Upper lobe of left lung (tissue), 6 donors: ENCODE measurements around the gene XPO5. TPM values are rescaled to one million over a fixed set of nuclear protein-coding genes. Genes with fewer than 3 reads are reported as not detected.

Source experiments
- ATAC-seq, 2 donors: fragments of 200-7000 bp; cut with Tn5 transposase; one replicate each; pipeline ENCODE4 v1.9.1; 2022; ENCODE audit warnings: mild to moderate bottlenecking in 2 of 2, moderate library complexity in 2 of 2; ENCODE audit not compliant: low FRiP score in 2 of 2
- DNase-seq, 2 donors: peaks; one replicate each; pipeline ENCODE4 v3.0.0-alpha.2; 2019 to 2020
- H3K27ac ChIP-seq, 4 donors: fragments of 200-600 bp; sonication (generic); one replicate each; pipeline ENCODE4 v1.5.1; 2016 to 2019
- H3K27me3 ChIP-seq, 4 donors: fragments of 200-600 bp; sonication (generic); one replicate each; pipeline ENCODE4 v1.5.1; 2017 to 2019
- H3K36me3 ChIP-seq, 4 donors: fragments of 200-600 bp; sonication (generic); one replicate each; pipeline ENCODE4 v1.5.1; 2016 to 2019
- H3K4me1 ChIP-seq, 4 donors: fragments of 200-600 bp; sonication (generic); one replicate each; pipeline ENCODE4 v1.5.1; 2018 to 2019
- H3K4me3 ChIP-seq, 4 donors: fragments of 200-600 bp; sonication (generic); one replicate each; pipeline ENCODE4 v1.5.1; 2017 to 2019; ENCODE audit warnings: mild to moderate bottlenecking in 2 of 4, moderate library complexity in 1 of 4
- H3K9me3 ChIP-seq, 4 donors: fragments of 200-600 bp; sonication (generic); one replicate each; pipeline ENCODE4 v1.5.1; 2018 to 2019
- CTCF ChIP-seq, 6 experiments: fragments of 450-650 bp in 4 of 6; fragments of 200-600 bp in 2 of 6; sonication (generic) in 2 of 6; IDR thresholded peaks; one replicate each; pipeline ENCODE4 v1.5.1; 2016 to 2019; ENCODE audit warnings: antibody characterized with exemption in 6 of 6
- EP300 ChIP-seq, 4 donors: sonication (generic); formaldehyde crosslinking; IDR thresholded peaks; one replicate each; pipeline ENCODE4 v1.5.1; 2017; ENCODE audit warnings: antibody characterized with exemption in 4 of 4, control low read depth in 2 of 4
- POLR2A ChIP-seq, 4 donors: fragments of 450-650 bp; IDR thresholded peaks; one replicate each; pipeline ENCODE4 v1.5.1; 2016 to 2017; ENCODE audit warnings: antibody characterized with exemption in 4 of 4, mild to moderate bottlenecking in 2 of 4
- POLR2AphosphoS5 ChIP-seq, 2 donors: sonication (generic); formaldehyde crosslinking; IDR thresholded peaks; one replicate each; pipeline ENCODE4 v1.5.1; 2017; ENCODE audit warnings: antibody characterized with exemption in 2 of 2
- WGBS, 2 donors: methylation state at CpG; one replicate each; pipeline ENCODE4 v1.1.5; 2017 to 2018; 5-methylcytosine and 5-hydroxymethylcytosine counted together
- total RNA-seq, 6 donors: library from RNA; depleted of rRNA in 4 of 6; stranded (reverse); fragments of >200 nt in 4 of 6; gene quantifications; one replicate each; pipeline versions ENCODE4 v1.1.0 to v1.2.1, GENCODE V29; 2016 to 2021
- donor health status: DM: no; HTN: no; CAD: no; lungs with moderate emphysema.
- donor health status: DM: no; HTN: yes; CAD: no; lungs with severe emphysema.

The XPO5 gene
- total RNA-seq, 6 donors from 2014 or later: 17.9 to 48.2 (median 25.1) TPM

- Histone ChIP-seq H3K27me3 (no peaks in the 10 kb centered on the region), H3K4me1 (no peaks in the 10 kb centered on the region), H3K27ac (no peak overlapping the region), H3K9me3 (no peaks in the 10 kb centered on the region), H3K36me3 (peaks cover 3 to 66% (median 47%) of the 10 kb centered on the region in 4 donors), H3K4me3 (no peak overlapping the region)
- 97% methylated on average over 5 of the region's 5 CpGs for WGBS, 2 donors
- DNase-seq: no peak
- TF ChIP-seq EP300 (IDR thresholded peaks at IDR 0.05) (no peak), CTCF (IDR thresholded peaks at IDR 0.05) (no peak), POLR2A (IDR thresholded peaks at IDR 0.05) (no peak)
- ATAC-seq: no peak
Observed at GRCh38 chr6:43588194-43588593, 12.4 kb upstream of the XPO5 start.

- no peak overlapping the region for H3K27ac ChIP-seq
- no peaks in the 10 kb centered on the region for H3K4me1 ChIP-seq
- no peaks in the 10 kb centered on the region for H3K9me3 ChIP-seq
- TF ChIP-seq POLR2A (IDR thresholded peaks at IDR 0.05) (no peak), EP300 (IDR thresholded peaks at IDR 0.05) (no peak), CTCF (IDR thresholded peaks at IDR 0.05) (no peak), POLR2AphosphoS5 (IDR thresholded peaks at IDR 0.05) (no peak)
- ATAC-seq (no peak), DNase-seq (no peak)
- peaks cover 3 to 73% (median 46%) of the 10 kb centered on the region in 4 donors for H3K36me3 ChIP-seq
- WGBS, 2 donors: 84 to 88% methylated on average over 7 of the region's 7 CpGs
- no peak overlapping the region for H3K4me3 ChIP-seq
- H3K27me3 ChIP-seq: no peaks in the 10 kb centered on the region
Observed at GRCh38 chr6:43584892-43585570, 9.2 kb upstream of the XPO5 start.

- peaks cover 3 to 55% (median 33%) of the 10 kb centered on the region in 4 donors for H3K36me3 ChIP-seq
- peaks cover 0 to 15% (median 8%) of the 10 kb centered on the region in 4 donors for H3K4me1 ChIP-seq
- DNase-seq: no peak
- no peaks in the 10 kb centered on the region for H3K27me3 ChIP-seq
- H3K27ac ChIP-seq: no peak overlapping the region
- no peak overlapping the region for H3K4me3 ChIP-seq
- no peaks in the 10 kb centered on the region for H3K9me3 ChIP-seq
- ATAC-seq: no peak
- TF ChIP-seq CTCF (IDR thresholded peaks at IDR 0.05): no peak
- TF ChIP-seq POLR2AphosphoS5 (IDR thresholded peaks at IDR 0.05): no peak
- no peak for TF ChIP-seq POLR2A (IDR thresholded peaks at IDR 0.05)
- TF ChIP-seq EP300 (IDR thresholded peaks at IDR 0.05): no peak
- WGBS, 2 donors: 84 to 93% methylated on average over 5 of the region's 5 CpGs
Observed at GRCh38 chr6:43582911-43583310, 7.1 kb upstream of the XPO5 start.

GRCh38 chr6:43579171-43579570, 3.3 kb upstream of the XPO5 start:
- Histone ChIP-seq H3K4me1 (peaks cover 20 to 37% (median 29%) of the 10 kb centered on the region in 4 donors), H3K36me3 (peaks cover 0 to 17% (median 14%) of the 10 kb centered on the region in 4 donors), H3K27me3 (no peaks in the 10 kb centered on the region), H3K9me3 (no peaks in the 10 kb centered on the region), H3K27ac (no peak overlapping the region), H3K4me3 (no peak overlapping the region)
- 73 to 75% methylated on average over 2 of the region's 2 CpGs for WGBS, 2 donors
- DNase-seq (no peak), ATAC-seq (no peak)
- TF ChIP-seq EP300 (IDR thresholded peaks at IDR 0.05): no peak
- no peak for TF ChIP-seq POLR2AphosphoS5 (IDR thresholded peaks at IDR 0.05)
- no peak for TF ChIP-seq POLR2A (IDR thresholded peaks at IDR 0.05)
- no peak for TF ChIP-seq CTCF (IDR thresholded peaks at IDR 0.05)

- 77 to 89% methylated on average over 3 of the region's 3 CpGs for WGBS, 2 donors
- no peak for ATAC-seq
- Histone ChIP-seq H3K27me3 (no peaks in the 10 kb centered on the region), H3K36me3 (peaks cover 0 to 13% (median 9%) of the 10 kb centered on the region in 4 donors), H3K9me3 (no peaks in the 10 kb centered on the region), H3K4me1 (peaks cover 20 to 37% (median 31%) of the 10 kb centered on the region in 4 donors), H3K27ac (no peak overlapping the region), H3K4me3 (no peak overlapping the region)
- TF ChIP-seq CTCF (IDR thresholded peaks at IDR 0.05) (no peak), POLR2A (IDR thresholded peaks at IDR 0.05) (no peak), EP300 (IDR thresholded peaks at IDR 0.05) (no peak), POLR2AphosphoS5 (IDR thresholded peaks at IDR 0.05) (no peak)
- no peak for DNase-seq
Observed at GRCh38 chr6:43578748-43579147, 2.9 kb upstream of the XPO5 start.
